Left ventricle myocardium inferior (tissue), 1 donor: ENCODE data around the gene GBP7. TPM values are rescaled to one million over a fixed set of nuclear protein-coding genes. Genes with fewer than 3 reads are reported as not detected.

Experiments
- DNase-seq: peaks from one replicate; pipeline ENCODE4 v3.0.0-alpha.2; 2020
- H3K27ac ChIP-seq: fragments of 200-600 bp; replicated peaks from 2 replicates; pipeline ENCODE4 v1.8.0; 2021
- H3K27me3 ChIP-seq: fragments of 200-600 bp; 2 replicates; pipeline ENCODE4 v1.8.0; 2021; ENCODE audit warnings: low read depth
- H3K36me3 ChIP-seq: fragments of 200-600 bp; 2 replicates; pipeline ENCODE4 v1.8.0; 2021
- H3K4me1 ChIP-seq: fragments of 200-600 bp; 2 replicates; pipeline ENCODE4 v1.8.0; 2021
- H3K4me3 ChIP-seq: fragments of 200-600 bp; 2 replicates; pipeline ENCODE4 v1.8.0; 2021; ENCODE audit warnings: mild to moderate bottlenecking, moderate library complexity
- H3K9me3 ChIP-seq: fragments of 200-600 bp; replicated peaks from 2 replicates; pipeline ENCODE4 v1.8.0; 2021
- CTCF ChIP-seq: fragments of 200-600 bp; IDR thresholded peaks from 2 replicates; pipeline ENCODE4 v1.8.0; 2021; ENCODE audit warnings: antibody characterized with exemption, mild to moderate bottlenecking, borderline replicate concordance
- intact Hi-C: fragments of 100-400 bp; cut with micrococcal nuclease; formaldehyde crosslinking; loops from one replicate; pipeline ENCODE4 v1.11.0; 2022
- total RNA-seq: library from RNA; stranded (reverse); fragmentation: NEBNext Ultra II Directional; extraction: Animal tissue kit (Norgen Biotek cat#: 25700); gene quantifications from one replicate; pipeline ENCODE4 v1.2.1, GENCODE V29; 2021
- donor health status: DM: no; HTN: yes; CAD: no; lungs with severe emphysema.

Gene GBP7
- total RNA-seq, 1 donor from 2014 or later: 0.11 TPM

- H3K27ac ChIP-seq: peak within 1 kb of the TSS; percentile 91
- peak within 1 kb of the TSS; percentile 73 for H3K4me3 ChIP-seq
- H3K4me1 ChIP-seq: peaks cover 57% of the 10 kb centered on the region
- H3K9me3 ChIP-seq: no peaks in the 10 kb centered on the region
- no peaks in the 10 kb centered on the region for H3K27me3 ChIP-seq
- peaks cover 8% of the 10 kb centered on the region for H3K36me3 ChIP-seq
- no peak for TF ChIP-seq CTCF
- DNase-seq: peak; percentile 25
- intact Hi-C loops: no loop called here
These were observed 22.8 kb upstream of the GBP7 start, which contains the start of gene GBP4 for GRCh38 chr1:89198491-89199072. Gene GBP4 (minus strand): TSS chr1:89198942. CDS start chr1:89198834, 108 bp downstream.

DNA sequence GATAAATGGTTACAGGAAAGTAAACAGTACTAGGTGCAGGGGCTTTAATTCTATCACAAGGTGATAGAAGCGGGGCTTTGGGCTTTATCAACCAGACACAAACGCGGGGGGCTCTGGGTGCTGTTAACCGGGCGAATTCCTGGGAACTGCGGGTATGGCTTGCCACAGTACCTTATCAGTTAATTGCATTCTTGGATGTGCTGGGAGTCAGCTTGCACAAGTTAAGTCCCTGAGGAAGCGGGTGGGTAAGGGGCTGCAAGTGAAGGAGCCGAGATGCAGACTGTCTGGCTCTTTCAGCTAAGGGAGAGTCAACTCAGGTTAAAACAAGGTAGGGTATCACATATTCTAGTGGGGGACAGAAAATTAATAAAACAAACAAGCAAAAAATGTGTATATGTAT lies 22.3 kb upstream of the GBP7 start:
- H3K27ac ChIP-seq: peak overlapping the region; percentile 91
- peak overlapping the region; percentile 73 for H3K4me3 ChIP-seq
- no peaks in the 10 kb centered on the region for H3K27me3 ChIP-seq
- no peak for DNase-seq
- TF ChIP-seq CTCF: no peak
- no peaks in the 10 kb centered on the region for H3K9me3 ChIP-seq
- peaks cover 57% of the 10 kb centered on the region for H3K4me1 ChIP-seq
- H3K36me3 ChIP-seq: peaks cover 14% of the 10 kb centered on the region
- intact Hi-C loops: no loop called here

- Histone ChIP-seq H3K36me3 (peaks cover 25% of the 10 kb centered on the region), H3K27me3 (no peaks in the 10 kb centered on the region), H3K4me3 (peak overlapping the region; percentile 20), H3K27ac (peak overlapping the region; percentile 21), H3K4me1 (peaks cover 57% of the 10 kb centered on the region), H3K9me3 (no peaks in the 10 kb centered on the region)
- intact Hi-C loops: no loop called here
- TF ChIP-seq CTCF: no peak
- no peak for DNase-seq
These were observed 19.7 kb upstream of the GBP7 start for GRCh38 chr1:89195476-89195875.

DNA sequence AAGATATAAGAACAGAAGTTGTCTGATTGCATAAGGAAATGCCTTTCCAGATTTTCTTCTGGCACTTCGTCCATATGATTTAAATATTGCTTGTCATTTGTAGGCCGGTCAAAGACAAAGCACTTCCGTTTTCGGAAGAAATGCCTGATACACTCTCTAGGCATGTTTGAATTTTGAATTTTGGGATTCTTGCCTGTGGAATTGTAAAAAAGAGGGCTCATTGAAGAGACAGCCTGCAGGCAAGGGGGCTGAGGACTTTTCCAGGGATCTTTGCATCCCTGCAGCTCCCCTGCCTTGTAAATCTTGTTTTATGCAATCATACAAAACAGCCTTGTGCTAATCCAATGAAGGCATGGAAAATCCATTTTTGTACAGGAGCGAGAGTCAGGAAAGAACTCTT lies 15.5 kb upstream of the GBP7 start:
- peaks cover 65% of the 10 kb centered on the region for H3K36me3 ChIP-seq
- intact Hi-C loops: no loop called here
- H3K4me1 ChIP-seq: peaks cover 21% of the 10 kb centered on the region
- peak overlapping the region; percentile 21 for H3K27ac ChIP-seq
- H3K27me3 ChIP-seq: no peaks in the 10 kb centered on the region
- no peaks in the 10 kb centered on the region for H3K9me3 ChIP-seq
- no peak for DNase-seq
- H3K4me3 ChIP-seq: no peak overlapping the region
- TF ChIP-seq CTCF: no peak

DNA sequence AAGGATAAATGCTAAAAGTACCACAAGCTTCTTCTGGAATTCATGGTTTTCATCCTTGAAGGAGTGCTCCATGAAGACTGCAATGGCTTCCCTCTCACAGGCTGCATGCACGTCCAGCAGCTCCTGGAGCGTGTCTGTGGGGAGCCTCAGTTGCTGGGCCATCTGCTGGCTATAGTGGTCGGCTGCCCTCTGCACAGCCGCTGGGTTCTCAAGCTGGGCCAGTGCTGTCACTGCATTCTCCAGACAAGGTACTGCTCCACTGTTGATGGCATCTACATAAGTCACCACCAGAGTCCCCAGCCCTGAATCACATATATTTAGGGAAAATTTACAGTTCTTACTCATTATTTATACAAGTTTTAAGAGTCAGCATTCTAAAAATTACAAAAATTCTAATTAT lies 14.2 kb upstream of the GBP7 start:
- no peak for TF ChIP-seq CTCF
- DNase-seq: no peak
- peaks cover 9% of the 10 kb centered on the region for H3K4me1 ChIP-seq
- H3K9me3 ChIP-seq: no peaks in the 10 kb centered on the region
- intact Hi-C loops: no loop called here
- H3K4me3 ChIP-seq: no peak overlapping the region
- peaks cover 75% of the 10 kb centered on the region for H3K36me3 ChIP-seq
- no peak overlapping the region for H3K27ac ChIP-seq
- no peaks in the 10 kb centered on the region for H3K27me3 ChIP-seq
